ENCODE results near the gene VGLL3.

- TF ChIP-seq EZH2 (IDR thresholded peaks at IDR 0.05) (no peak), POLR2AphosphoS5 (IDR thresholded peaks at IDR 0.05; ENCODE audit: borderline replicate concordance, low read depth, low read length) (no peak), FOXP2 (optimal IDR thresholded peaks at IDR 0.05; ENCODE audit: control extremely low read depth, extremely low read length, insufficient read depth) (no peak)
Measured at GRCh38 chr3:87025661-87026645, 35.0 kb upstream of the VGLL3 start.

Measured in SK-N-MC (cell line).